EH (cell line): Measurements from ENCODE around the gene C3orf20.

ENCODE experiments used
- DNase-seq: peaks from one replicate; pipeline ENCODE4 v3.0.0-alpha.2; 2015; ENCODE audit warnings: low read depth

Gene C3orf20

GRCh38 chr3:14816359-14816758 lies 141.4 kb downstream of the C3orf20 start:
- DNase-seq = no peak

GRCh38 chr3:14818804-14819500 lies 144.0 kb downstream of the C3orf20 start, which contains the start of gene FGD5:
FGD5 (plus strand) TSS chr3:14818962; CDS start chr3:14819072, 110 bp downstream.
- DNase-seq = no peak

GRCh38 chr3:14819671-14820070 lies 144.7 kb downstream of the C3orf20 start:
- no peak for DNase-seq

GRCh38 chr3:14820156-14820555 lies 145.2 kb downstream of the C3orf20 start:
- DNase-seq = no peak

- no peak for DNase-seq
These were observed 146.2 kb downstream of the C3orf20 start for GRCh38 chr3:14821151-14821550.

GRCh38 chr3:14822134-14822533 lies 147.2 kb downstream of the C3orf20 start:
- no peak for DNase-seq
